Measurements from ENCODE around the gene FBXL19. TPM values are rescaled to one million over a fixed set of nuclear protein-coding genes. Genes with fewer than 3 reads are reported as not detected.

FBXL19 gene
- total and polyA plus RNA-seq, 2 of the 13 experiments (the other 11 are each of a cell fraction or from before 2014, with no cell fraction given): 6.0 to 13.7 TPM

MicroRNAs within 50 kb of the gene (microRNA counts, 767-probe panel; counts per million panel counts)
- not detected for microRNA hsa-miR-762

Small RNA genes lying within 50 kb of the gene (microRNA-seq; reads per million reads assigned to microRNA genes)
- gene MIR4519: 0.68 reads per million
- not detected for gene MIR762

Small RNA genes lying within 50 kb of the gene (small RNA-seq; reads per million reads assigned to genes)
- gene AC135048.1 (ENCODE audit: insufficient read depth in 2 of 3, insufficient read length in 3 of 3, low read depth in 2 of 3, low replicate concordance in 1 of 3) (0 to 0.97 (median 0) reads per million in 3 experiments), gene MIR4519 (ENCODE audit: insufficient read depth in 2 of 3, insufficient read length in 3 of 3, low read depth in 2 of 3, low replicate concordance in 1 of 3) (0 reads per million in 3 experiments), gene MIR762 (ENCODE audit: insufficient read depth in 2 of 3, insufficient read length in 3 of 3, low read depth in 2 of 3, low replicate concordance in 1 of 3) (0 reads per million in 3 experiments)

Other genes with a start within 250 kb of the FBXL19 start
- 9.0 and 27.8 TPM in 2 replicates for gene SRCAP, start 224.4 kb upstream of the FBXL19 start, total RNA-seq (2016; rRNA removed; fragmentation: Illumina TruSeq; extraction: Trizol)
- gene SRCAP, start 224.4 kb upstream of the FBXL19 start, polyA plus RNA-seq (2011; rRNA removed): 4.9 TPM in 2 replicates
- gene PHKG2, start 175.1 kb upstream of the FBXL19 start, total RNA-seq (2016; rRNA removed; fragmentation: Illumina TruSeq; extraction: Trizol): 33.9 and 37.4 TPM in 2 replicates
- 39.8 and 42.1 TPM in 2 replicates for gene PHKG2, start 175.1 kb upstream of the FBXL19 start, polyA plus RNA-seq (2011; rRNA removed)
- 1.2 and 6.4 TPM in 2 replicates for gene CFAP119, start 161.5 kb upstream of the FBXL19 start, total RNA-seq (2016; rRNA removed; fragmentation: Illumina TruSeq; extraction: Trizol)
- gene CFAP119, start 161.5 kb upstream of the FBXL19 start, polyA plus RNA-seq (2011; rRNA removed): 4.0 and 6.4 TPM in 2 replicates
- 85.6 and 102 TPM in 2 replicates for gene RNF40, start 161.2 kb upstream of the FBXL19 start, total RNA-seq (2016; rRNA removed; fragmentation: Illumina TruSeq; extraction: Trizol)
- gene RNF40, start 161.2 kb upstream of the FBXL19 start, polyA plus RNA-seq (2011; rRNA removed): 84.0 and 91.0 TPM in 2 replicates
- 14.3 and 16.5 TPM in 2 replicates for gene ZNF629, start 136.4 kb upstream of the FBXL19 start, total RNA-seq (2016; rRNA removed; fragmentation: Illumina TruSeq; extraction: Trizol)
- gene ZNF629, start 136.4 kb upstream of the FBXL19 start, polyA plus RNA-seq (2011; rRNA removed): 6.1 and 8.2 TPM in 2 replicates
- 20.6 and 33.8 TPM in 2 replicates for gene BCL7C, start 29.5 kb upstream of the FBXL19 start, total RNA-seq (2016; rRNA removed; fragmentation: Illumina TruSeq; extraction: Trizol)
- 17.3 and 17.7 TPM in 2 replicates for gene BCL7C, start 29.5 kb upstream of the FBXL19 start, polyA plus RNA-seq (2011; rRNA removed)
- 0.11 and 0.13 TPM in 2 replicates for gene CTF1, start 27.0 kb upstream of the FBXL19 start, total RNA-seq (2016; rRNA removed; fragmentation: Illumina TruSeq; extraction: Trizol)
- gene CTF1, start 27.0 kb upstream of the FBXL19 start, polyA plus RNA-seq (2011; rRNA removed): 1.8 and 2.6 TPM in 2 replicates
- 6.3 and 11.4 TPM in 2 replicates for gene ORAI3, start 25.5 kb downstream of the FBXL19 start, total RNA-seq (2016; rRNA removed; fragmentation: Illumina TruSeq; extraction: Trizol)
- 32.0 and 41.3 TPM in 2 replicates for gene ORAI3, start 25.5 kb downstream of the FBXL19 start, polyA plus RNA-seq (2011; rRNA removed)
- 3.6 and 5.6 TPM in 2 replicates for gene SETD1A, start 34.2 kb downstream of the FBXL19 start, total RNA-seq (2016; rRNA removed; fragmentation: Illumina TruSeq; extraction: Trizol)
- gene SETD1A, start 34.2 kb downstream of the FBXL19 start, polyA plus RNA-seq (2011; rRNA removed): 3.2 and 3.8 TPM in 2 replicates
- gene HSD3B7, start 61.6 kb downstream of the FBXL19 start, total RNA-seq (2016; rRNA removed; fragmentation: Illumina TruSeq; extraction: Trizol): 58.8 and 69.7 TPM in 2 replicates
- 32.9 and 40.9 TPM in 2 replicates for gene HSD3B7, start 61.6 kb downstream of the FBXL19 start, polyA plus RNA-seq (2011; rRNA removed)
- 1.7 and 3.0 TPM in 2 replicates for gene STX1B, start 87.1 kb downstream of the FBXL19 start, total RNA-seq (2016; rRNA removed; fragmentation: Illumina TruSeq; extraction: Trizol)
- gene STX1B, start 87.1 kb downstream of the FBXL19 start, polyA plus RNA-seq (2011; rRNA removed): 1.3 and 2.1 TPM in 2 replicates
- gene STX4, start 110.0 kb downstream of the FBXL19 start, total RNA-seq (2016; rRNA removed; fragmentation: Illumina TruSeq; extraction: Trizol): 29.2 and 31.3 TPM in 2 replicates
- gene STX4, start 110.0 kb downstream of the FBXL19 start, polyA plus RNA-seq (2011; rRNA removed): 34.6 and 37.0 TPM in 2 replicates
- gene ZNF668, start 150.7 kb downstream of the FBXL19 start, total RNA-seq (2016; rRNA removed; fragmentation: Illumina TruSeq; extraction: Trizol): 7.5 and 9.8 TPM in 2 replicates
- 3.8 and 4.0 TPM in 2 replicates for gene ZNF668, start 150.7 kb downstream of the FBXL19 start, polyA plus RNA-seq (2011; rRNA removed)
- 7.8 and 10.9 TPM in 2 replicates for gene ZNF646, start 150.8 kb downstream of the FBXL19 start, total RNA-seq (2016; rRNA removed; fragmentation: Illumina TruSeq; extraction: Trizol)
- 3.4 and 4.4 TPM in 2 replicates for gene ZNF646, start 150.8 kb downstream of the FBXL19 start, polyA plus RNA-seq (2011; rRNA removed)
- 0.65 and 2.2 TPM in 2 replicates for gene PRSS53, start 165.4 kb downstream of the FBXL19 start, total RNA-seq (2016; rRNA removed; fragmentation: Illumina TruSeq; extraction: Trizol)
- 6.9 and 7.4 TPM in 2 replicates for gene PRSS53, start 165.4 kb downstream of the FBXL19 start, polyA plus RNA-seq (2011; rRNA removed)
- 92.1 and 141 TPM in 2 replicates for gene VKORC1, start 171.2 kb downstream of the FBXL19 start, total RNA-seq (2016; rRNA removed; fragmentation: Illumina TruSeq; extraction: Trizol)
- 613 and 615 TPM in 2 replicates for gene VKORC1, start 171.2 kb downstream of the FBXL19 start, polyA plus RNA-seq (2011; rRNA removed)
- gene BCKDK, start 184.8 kb downstream of the FBXL19 start, total RNA-seq (2016; rRNA removed; fragmentation: Illumina TruSeq; extraction: Trizol): 24.9 and 25.2 TPM in 2 replicates
- 42.6 and 54.2 TPM in 2 replicates for gene BCKDK, start 184.8 kb downstream of the FBXL19 start, polyA plus RNA-seq (2011; rRNA removed)
- 69.5 and 79.0 TPM in 2 replicates for gene KAT8, start 194.1 kb downstream of the FBXL19 start, total RNA-seq (2016; rRNA removed; fragmentation: Illumina TruSeq; extraction: Trizol)
- 84.2 and 85.3 TPM in 2 replicates for gene KAT8, start 194.1 kb downstream of the FBXL19 start, polyA plus RNA-seq (2011; rRNA removed)
- 1.2 and 2.6 TPM in 2 replicates for gene PRSS8, start 212.2 kb downstream of the FBXL19 start, total RNA-seq (2016; rRNA removed; fragmentation: Illumina TruSeq; extraction: Trizol)
- gene PRSS8, start 212.2 kb downstream of the FBXL19 start, polyA plus RNA-seq (2011; rRNA removed): 7.2 and 20.0 TPM in 2 replicates
- gene PRSS36, start 226.5 kb downstream of the FBXL19 start, total RNA-seq (2016; rRNA removed; fragmentation: Illumina TruSeq; extraction: Trizol): 1.1 and 1.5 TPM in 2 replicates
- 2.1 and 2.7 TPM in 2 replicates for gene PRSS36, start 226.5 kb downstream of the FBXL19 start, polyA plus RNA-seq (2011; rRNA removed)

All from HepG2 (cell line).